ENCODE measurements around the gene NRBP1. TPM values are rescaled to one million over a fixed set of nuclear protein-coding genes. Genes with fewer than 3 reads are reported as not detected.
A peak's percentile ranks its signal among the peaks of the same experiment; 100 is the strongest.

The NRBP1 gene
- total RNA-seq, 2 donors from 2014 or later: 69.6 to 87.7 TPM

- Histone ChIP-seq H3K9me3 (no peaks in the 10 kb centered on the region), H3K4me1 (no peaks in the 10 kb centered on the region), H3K36me3 (peaks cover 5% of the 10 kb centered on the region), H3K4me3 (peak within 1 kb of the TSS; percentile 50), H3K27me3 (no peaks in the 10 kb centered on the region), H3K27ac (peak within 1 kb of the TSS; percentile 73), H3K9ac (ENCODE audit: low read depth in 2 of 2, low read length in 2 of 2) (peak within 1 kb of the TSS; percentile 52 to 84)
- DNase-seq: peak; percentile 84
- TF ChIP-seq CTCF (IDR thresholded peaks at IDR 0.05): peak; percentile 29
- intact Hi-C loops (cut with DNase I): no loop called here
These were observed 13.8 kb downstream of the NRBP1 start, which contains the start of gene KRTCAP3 for GRCh38 chr2:27441958-27442919. TSS of gene KRTCAP3 (plus strand) at chr2:27442381. CDS start at chr2:27442413, 32 bp downstream.

GRCh38 chr2:27442920-27443282 lies 14.5 kb downstream of the NRBP1 start:
- Histone ChIP-seq H3K9ac (ENCODE audit: low read depth in 2 of 2, low read length in 2 of 2) (peak overlapping the region; percentile 52 to 84), H3K27ac (peak overlapping the region; percentile 73), H3K9me3 (no peaks in the 10 kb centered on the region), H3K36me3 (peaks cover 5% of the 10 kb centered on the region), H3K4me3 (peak overlapping the region; percentile 50), H3K27me3 (no peaks in the 10 kb centered on the region), H3K4me1 (no peaks in the 10 kb centered on the region)
- DNase-seq: peak; percentile 43
- no peak for TF ChIP-seq CTCF (IDR thresholded peaks at IDR 0.05)
- intact Hi-C loops (cut with DNase I): no loop called here

- DNase-seq: no peak
- intact Hi-C loops (cut with DNase I): no loop called here
- no peak for TF ChIP-seq CTCF (IDR thresholded peaks at IDR 0.05)
- Histone ChIP-seq H3K9ac (ENCODE audit: low read depth in 2 of 2, low read length in 2 of 2) (peak overlapping the region in 1 of 2 donors; percentile 48), H3K27me3 (no peaks in the 10 kb centered on the region), H3K9me3 (no peaks in the 10 kb centered on the region), H3K36me3 (peaks cover under 1% of the 10 kb centered on the region), H3K27ac (peak overlapping the region; percentile 91), H3K4me1 (no peaks in the 10 kb centered on the region), H3K4me3 (no peak overlapping the region)
These were observed 16.7 kb downstream of the NRBP1 start for GRCh38 chr2:27445155-27445554.

GRCh38 chr2:27445615-27446014 lies 17.2 kb downstream of the NRBP1 start:
- Histone ChIP-seq H3K36me3 (no peaks in the 10 kb centered on the region), H3K4me1 (no peaks in the 10 kb centered on the region), H3K9ac (ENCODE audit: low read depth in 2 of 2, low read length in 2 of 2) (peak overlapping the region; percentile 48 to 64), H3K27me3 (no peaks in the 10 kb centered on the region), H3K27ac (peak overlapping the region; percentile 91), H3K9me3 (no peaks in the 10 kb centered on the region), H3K4me3 (peak overlapping the region; percentile 6)
- no peak for TF ChIP-seq CTCF (IDR thresholded peaks at IDR 0.05)
- DNase-seq: peak; percentile 50
- intact Hi-C loops (cut with DNase I): no loop called here

GRCh38 chr2:27446057-27446456 lies 17.6 kb downstream of the NRBP1 start:
- peak overlapping the region; percentile 91 for H3K27ac ChIP-seq
- peak overlapping the region; percentile 6 for H3K4me3 ChIP-seq
- H3K36me3 ChIP-seq: no peaks in the 10 kb centered on the region
- H3K9me3 ChIP-seq: no peaks in the 10 kb centered on the region
- no peaks in the 10 kb centered on the region for H3K4me1 ChIP-seq
- no peaks in the 10 kb centered on the region for H3K27me3 ChIP-seq
- peak overlapping the region; percentile 48 to 64 for H3K9ac ChIP-seq (ENCODE audit: low read depth in 2 of 2, low read length in 2 of 2)
- peak; percentile 90 for DNase-seq
- no peak for TF ChIP-seq CTCF (IDR thresholded peaks at IDR 0.05)
- intact Hi-C loops (cut with DNase I): no loop called here

Data from colonic mucosa (tissue), 4 donors.